GM12878 (cell line): ENCODE data around the gene KIRREL3. TPM values are rescaled to one million over a fixed set of nuclear protein-coding genes. Genes with fewer than 3 reads are reported as not detected.

Source experiments
- ATAC-seq: fragments of 200-7000 bp; cut with Tn5 transposase; 3 replicates; pipeline ENCODE4 v1.9.1; 2020; ENCODE audit warnings: mild to moderate bottlenecking, moderate library complexity
- BruUV-seq: library from RNA; stranded (reverse); fragments of 400-500 nt; replicated peaks from 2 replicates; lab custom pipeline; 2021; lab: Mats Ljungman, UMichigan
- CTCF ChIA-PET: fragments of 300-600 bp; sonication (Branson Sonifier 250); formaldehyde crosslinking; extraction: SDS; loops from one replicate; lab custom pipeline; 2021; ENCODE audit warnings: inconsistent platforms; lab: Yijun Ruan, JAX
- POLR2A ChIA-PET: fragments of 350-600 bp; formaldehyde crosslinking; extraction: SDS; loops from one replicate; lab custom pipeline; 2021; ENCODE audit warnings: inconsistent platforms; lab: Charles Lee
- RAD21 ChIA-PET: fragments of 300-600 bp; sonication (Branson Sonifier 250); formaldehyde crosslinking; loops from one replicate; lab custom pipeline; 2023; ENCODE audit warnings: antibody characterized with exemption; ENCODE audit not compliant: unreplicated experiment; lab: Charles Lee
- SMC1A ChIA-PET: fragments of 300-600 bp; sonication (Branson Sonifier 250); formaldehyde crosslinking; loops from one replicate; lab custom pipeline; 2023; ENCODE audit not compliant: unreplicated experiment, uncharacterized antibody; lab: Charles Lee
- DNase-seq: peaks from one replicate; pipeline ENCODE4 v3.0.0-alpha.2; 2011; ENCODE audit warnings: low read depth, low spot score
- FAIRE-seq: peaks from 3 replicates; lab custom pipeline; 2011; peaks lifted over from hg19 to GRCh38; lab: Jason Lieb, UNC
- H2AFZ ChIP-seq: 2 replicates; pipeline ENCODE4 v1.6.0; 2011; ENCODE audit warnings: low read depth, low read length, control low read depth; ENCODE audit not compliant: control insufficient read depth
- H3K27ac ChIP-seq: 2 replicates; pipeline ENCODE4 v1.5.1; 2011; ENCODE audit warnings: control low read depth; ENCODE audit not compliant: control insufficient read depth, insufficient read depth
- H3K27me3 ChIP-seq, 2 experiments: replicated peaks in 1 of 2; 2 replicates each; pipeline versions ENCODE4 v1.6.0 to v1.6.1; 2011; ENCODE audit warnings: low read length in 1 of 2; ENCODE audit not compliant: control insufficient read depth in 2 of 2, insufficient read depth in 2 of 2
- H3K36me3 ChIP-seq, 2 experiments: 2 replicates each; pipeline ENCODE4 v1.5.1; 2011; ENCODE audit warnings: low read length in 1 of 2; ENCODE audit not compliant: control insufficient read depth in 2 of 2, insufficient read depth in 2 of 2
- H3K4me1 ChIP-seq: 2 replicates; pipeline ENCODE4 v1.6.1; 2011; ENCODE audit warnings: mild to moderate bottlenecking, low read length, moderate library complexity, mixed read lengths; ENCODE audit not compliant: control insufficient read depth, insufficient read depth
- H3K4me2 ChIP-seq: 2 replicates; pipeline ENCODE4 v1.6.0; 2011; ENCODE audit warnings: control low read depth; ENCODE audit not compliant: control insufficient read depth, insufficient read depth
- H3K4me3 ChIP-seq: fragments of 200-600 bp; sonication (generic); 2 replicates; pipeline ENCODE4 v1.5.1; 2016
- H3K79me2 ChIP-seq: 2 replicates; pipeline ENCODE4 v1.6.0; 2011; ENCODE audit warnings: low read length; ENCODE audit not compliant: control insufficient read depth, insufficient read depth
- H3K9ac ChIP-seq: 2 replicates; pipeline ENCODE4 v1.8.0; 2011; ENCODE audit warnings: low read length, control low read depth, mixed read lengths; ENCODE audit not compliant: control insufficient read depth, insufficient read depth
- H3K9me3 ChIP-seq: replicated peaks from 3 replicates; pipeline ENCODE4 v1.5.1; 2011; ENCODE audit warnings: mild to moderate bottlenecking, low read length; ENCODE audit not compliant: control insufficient read depth, insufficient read depth
- H4K20me1 ChIP-seq: 2 replicates; pipeline ENCODE4 v1.6.0; 2011; ENCODE audit not compliant: control insufficient read depth, insufficient read depth
- EZH2 ChIP-seq: IDR thresholded peaks from 2 replicates; pipeline ENCODE4 v1.6.1; 2012; ENCODE audit warnings: low read depth, mild to moderate bottlenecking, control low read depth, inconsistent platforms, low read length, borderline replicate concordance; ENCODE audit not compliant: control insufficient read depth
- IRF4 ChIP-seq: IDR thresholded peaks from 2 replicates; pipeline ENCODE4 v1.6.1; 2011; ENCODE audit warnings: low read depth, low read length
- MXI1 ChIP-seq: fragments of 150-350 bp; IDR thresholded peaks from 2 replicates; pipeline ENCODE4 v1.6.1; 2011; ENCODE audit warnings: low read depth, mild to moderate bottlenecking, inconsistent platforms, low read length, improper control_type of control experiment
- NFYA ChIP-seq: IDR thresholded peaks from 2 replicates; pipeline ENCODE4 v1.6.1; 2011; ENCODE audit warnings: low read depth, mild to moderate bottlenecking, low read length, improper control_type of control experiment, borderline replicate concordance
- RAD21 ChIP-seq: IDR thresholded peaks from 2 replicates; pipeline ENCODE4 v1.6.1; 2011; ENCODE audit warnings: mild to moderate bottlenecking, low read depth, low read length, moderate library complexity; ENCODE audit not compliant: insufficient read depth
- SUZ12 ChIP-seq: fragments of 200-600 bp; sonication (generic); IDR thresholded peaks from one replicate; pipeline ENCODE4 v1.6.1; 2018; ENCODE audit warnings: antibody characterized with exemption, mild to moderate bottlenecking; ENCODE audit not compliant: unreplicated experiment
- TAF1 ChIP-seq: IDR thresholded peaks from 2 replicates; pipeline ENCODE4 v1.6.1; 2011; ENCODE audit warnings: mild to moderate bottlenecking, low read depth, low read length, borderline replicate concordance
- ZNF384 ChIP-seq: IDR thresholded peaks from 2 replicates; pipeline ENCODE4 v1.6.1; 2012; ENCODE audit warnings: low read depth, mild to moderate bottlenecking, low read length, improper control_type of control experiment, borderline replicate concordance
- ZNF622 ChIP-seq: fragments of 450-650 bp; IDR thresholded peaks from 2 replicates; pipeline ENCODE4 v1.6.1; 2017; ENCODE audit warnings: mild to moderate bottlenecking, inconsistent platforms
- WGBS: methylation state at CpG from one replicate; pipeline ENCODE4 v1.1.6; 2016; ENCODE audit warnings: low lambda C conversion rate; ENCODE audit not compliant: insufficient replicate concordance, insufficient coverage; ENCODE audit errors: missing lambda C conversion rate; 5-methylcytosine and 5-hydroxymethylcytosine counted together
- in situ Hi-C: fragments of 300-500 bp; cut with MboI; formaldehyde crosslinking; loops from 9 replicates; pipeline ENCODE4 v1.14.3; 2018; ENCODE audit warnings: mixed read lengths
- intact Hi-C: fragments of 100-400 bp; cut with micrococcal nuclease; formaldehyde crosslinking; loops from one replicate; pipeline ENCODE4 v1.14.2; 2022; ENCODE audit not compliant: unreplicated experiment
- polyA plus RNA-seq, 11 experiments: library from polyadenylated mRNA; depleted of rRNA in 4 of 11; unstranded in 6 of 11; stranded (reverse) in 5 of 11; fragments of >200 nt; fragmentation: Nextera tagmentation in 4 of 11; fragmentation: Illumina TruSeq in 1 of 11; extraction: Ambion mirVana in 4 of 11; extraction: Trizol in 1 of 11; gene quantifications; 1 replicate in 1 of 11; 2 replicates in 10 of 11; pipeline versions ENCODE4 v1.2.1 to v1.2.3, GENCODE V29; 2011 to 2016; ENCODE audit warnings: inconsistent platforms in 2 of 11, missing spikeins in 2 of 11, low read depth in 1 of 11
- total RNA-seq, 4 experiments: library from RNA; depleted of rRNA in 3 of 4; stranded (reverse); fragments of >200 nt in 3 of 4; fragmentation: Illumina TruSeq in 1 of 4; extraction: Trizol in 1 of 4; gene quantifications; 2 replicates each; pipeline versions ENCODE4 v1.2.1 to v1.2.3, GENCODE V29; 2013 to 2021
- TF ChIP-seq, protein P1 (sequence below): IDR thresholded peaks from 2 replicates; pipeline ENCODE4 v1.6.1; 2011; ENCODE audit warnings: mild to moderate bottlenecking, low read depth, low read length, moderate library complexity; ENCODE audit not compliant: insufficient replicate concordance
- TF ChIP-seq, protein P2 (sequence below): fragments of 450-650 bp; IDR thresholded peaks from 2 replicates; pipeline ENCODE4 v1.6.1; 2016; ENCODE audit warnings: mild to moderate bottlenecking, moderate library complexity, borderline replicate concordance

The KIRREL3 gene
- total and polyA plus RNA-seq, 10 of the 15 experiments (the other 5 are each of a cell fraction or from before 2014, with no cell fraction given) = under 0.01 TPM; not detected in 9

DNA sequence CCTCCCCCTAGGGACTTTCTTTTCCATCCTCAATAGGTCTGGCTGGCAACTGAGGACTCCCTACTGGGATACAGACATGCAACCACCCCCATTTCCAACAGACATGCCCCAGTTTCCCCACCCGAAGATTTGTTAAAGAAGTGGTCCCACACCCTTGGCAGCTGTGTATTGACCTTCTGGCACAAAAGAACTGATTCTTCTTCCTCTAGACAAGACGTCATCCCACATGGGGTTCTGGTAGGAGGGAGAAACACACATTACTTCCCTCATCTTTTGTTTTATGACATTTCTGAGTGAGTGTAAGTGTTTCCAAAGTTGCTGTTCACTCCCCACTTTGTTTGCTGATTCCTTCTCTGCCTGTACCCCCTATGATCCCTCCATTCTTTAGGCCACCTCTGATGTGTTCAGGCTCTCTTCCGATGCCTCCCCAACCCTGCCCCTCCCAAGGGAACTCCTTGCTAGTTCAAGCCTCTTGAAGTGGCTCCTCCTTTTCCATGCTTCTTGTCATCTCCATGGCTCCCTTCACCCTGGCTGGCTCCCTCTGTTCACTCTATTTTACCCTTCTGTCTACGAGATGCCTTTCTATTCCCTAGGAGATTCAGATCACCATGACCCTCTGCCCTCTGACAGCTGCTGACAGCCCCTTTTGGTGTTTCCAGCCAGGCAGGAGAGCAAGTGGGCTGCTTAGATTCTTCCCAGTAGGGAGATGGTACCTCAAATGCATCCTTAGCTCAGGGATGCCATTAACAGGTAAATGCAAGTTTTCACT lies 4.3 kb downstream of the KIRREL3 start:
- Histone ChIP-seq H3K27ac (no peak overlapping the region), H2AFZ (no peak overlapping the region), H3K9me3 (no peaks in the 10 kb centered on the region), H3K79me2 (no peaks in the 10 kb centered on the region), H3K4me3 (no peak overlapping the region), H4K20me1 (no peaks in the 10 kb centered on the region), H3K4me2 (no peak overlapping the region), H3K36me3 (no peaks in the 10 kb centered on the region), H3K27me3 (peaks cover 12 to 18% of the 10 kb centered on the region in 2 experiments), H3K4me1 (no peaks in the 10 kb centered on the region), H3K9ac (no peak overlapping the region)
- FAIRE-seq (no peak), DNase-seq (no peak), ATAC-seq (no peak)
- intact Hi-C loops (no loop called here), in situ Hi-C loops (no loop called here)
- 10% methylated on average over 4 of the region's 4 CpGs for WGBS
- ChIA-PET SMC1A (no interaction called here), CTCF (no interaction called here), RAD21 (no interaction called here), POLR2A (no interaction called here)
- no TSS peak for BruUV-seq
- TF ChIP-seq SUZ12 (no peak), ZNF384 (no peak), MXI1 (no peak)
- TF ChIP-seq, protein P1, sequence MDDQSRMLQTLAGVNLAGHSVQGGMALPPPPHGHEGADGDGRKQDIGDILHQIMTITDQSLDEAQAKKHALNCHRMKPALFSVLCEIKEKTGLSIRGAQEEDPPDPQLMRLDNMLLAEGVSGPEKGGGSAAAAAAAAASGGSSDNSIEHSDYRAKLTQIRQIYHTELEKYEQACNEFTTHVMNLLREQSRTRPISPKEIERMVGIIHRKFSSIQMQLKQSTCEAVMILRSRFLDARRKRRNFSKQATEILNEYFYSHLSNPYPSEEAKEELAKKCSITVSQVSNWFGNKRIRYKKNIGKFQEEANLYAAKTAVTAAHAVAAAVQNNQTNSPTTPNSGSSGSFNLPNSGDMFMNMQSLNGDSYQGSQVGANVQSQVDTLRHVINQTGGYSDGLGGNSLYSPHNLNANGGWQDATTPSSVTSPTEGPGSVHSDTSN = no peak

DNA sequence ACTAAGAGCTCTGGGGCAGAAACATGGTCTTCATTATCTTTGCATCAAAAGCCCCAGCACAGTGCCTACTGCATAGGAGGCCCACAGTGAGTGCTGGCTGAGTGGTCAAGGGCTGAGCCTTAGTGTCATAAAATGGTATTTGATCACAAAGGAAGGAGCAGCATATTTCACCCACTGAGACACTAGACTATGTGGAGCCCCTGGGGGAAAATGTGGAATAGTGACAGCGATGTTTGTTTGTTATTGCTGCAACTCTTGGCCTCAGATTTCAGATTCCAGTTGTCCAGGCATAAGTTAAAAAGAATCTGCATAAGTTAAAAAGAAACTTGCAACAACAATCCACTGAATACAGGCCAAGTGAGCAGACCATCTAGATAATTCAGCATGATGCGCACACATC lies 7.0 kb downstream of the KIRREL3 start:
- H3K27me3 ChIP-seq = peaks cover 4 to 6% of the 10 kb centered on the region in 2 experiments
- BruUV-seq = no TSS peak
- no peaks in the 10 kb centered on the region for H3K36me3 ChIP-seq
- H3K4me2 ChIP-seq = no peak overlapping the region
- H3K4me3 ChIP-seq = no peak overlapping the region
- intact Hi-C loops (loop anchor here (5.0 kb wide), 1 partner anchor 116 kb away; no protein-coding TSS in a partner anchor), in situ Hi-C loops (loop anchor here (5.0 kb wide), 1 partner anchor 276 kb away; no protein-coding TSS in a partner anchor)
- H2AFZ ChIP-seq = no peak overlapping the region
- FAIRE-seq (no peak), DNase-seq (no peak), ATAC-seq (no peak)
- SMC1A ChIA-PET = no interaction called here
- RAD21 ChIA-PET = no interaction called here
- no peaks in the 10 kb centered on the region for H3K79me2 ChIP-seq
- H3K9ac ChIP-seq = no peak overlapping the region
- POLR2A ChIA-PET = no interaction called here
- H3K9me3 ChIP-seq = no peaks in the 10 kb centered on the region
- WGBS = 33% methylated on average over 2 of the region's 2 CpGs
- H4K20me1 ChIP-seq = no peaks in the 10 kb centered on the region
- CTCF ChIA-PET = interaction anchor here (1.1 to 1.3 kb wide), 3 partner anchors 513 to 554 kb away, joined by 3 to 5 read pairs (median 3); no protein-coding TSS in a partner anchor
- H3K27ac ChIP-seq = no peak overlapping the region
- H3K4me1 ChIP-seq = no peaks in the 10 kb centered on the region
- no peak for TF ChIP-seq IRF4
- no peak for TF ChIP-seq TAF1
- no peak for TF ChIP-seq RAD21
- no peak for TF ChIP-seq ZNF622
- no peak for TF ChIP-seq EZH2
- no peak for TF ChIP-seq NFYA
- TF ChIP-seq, protein P2, sequence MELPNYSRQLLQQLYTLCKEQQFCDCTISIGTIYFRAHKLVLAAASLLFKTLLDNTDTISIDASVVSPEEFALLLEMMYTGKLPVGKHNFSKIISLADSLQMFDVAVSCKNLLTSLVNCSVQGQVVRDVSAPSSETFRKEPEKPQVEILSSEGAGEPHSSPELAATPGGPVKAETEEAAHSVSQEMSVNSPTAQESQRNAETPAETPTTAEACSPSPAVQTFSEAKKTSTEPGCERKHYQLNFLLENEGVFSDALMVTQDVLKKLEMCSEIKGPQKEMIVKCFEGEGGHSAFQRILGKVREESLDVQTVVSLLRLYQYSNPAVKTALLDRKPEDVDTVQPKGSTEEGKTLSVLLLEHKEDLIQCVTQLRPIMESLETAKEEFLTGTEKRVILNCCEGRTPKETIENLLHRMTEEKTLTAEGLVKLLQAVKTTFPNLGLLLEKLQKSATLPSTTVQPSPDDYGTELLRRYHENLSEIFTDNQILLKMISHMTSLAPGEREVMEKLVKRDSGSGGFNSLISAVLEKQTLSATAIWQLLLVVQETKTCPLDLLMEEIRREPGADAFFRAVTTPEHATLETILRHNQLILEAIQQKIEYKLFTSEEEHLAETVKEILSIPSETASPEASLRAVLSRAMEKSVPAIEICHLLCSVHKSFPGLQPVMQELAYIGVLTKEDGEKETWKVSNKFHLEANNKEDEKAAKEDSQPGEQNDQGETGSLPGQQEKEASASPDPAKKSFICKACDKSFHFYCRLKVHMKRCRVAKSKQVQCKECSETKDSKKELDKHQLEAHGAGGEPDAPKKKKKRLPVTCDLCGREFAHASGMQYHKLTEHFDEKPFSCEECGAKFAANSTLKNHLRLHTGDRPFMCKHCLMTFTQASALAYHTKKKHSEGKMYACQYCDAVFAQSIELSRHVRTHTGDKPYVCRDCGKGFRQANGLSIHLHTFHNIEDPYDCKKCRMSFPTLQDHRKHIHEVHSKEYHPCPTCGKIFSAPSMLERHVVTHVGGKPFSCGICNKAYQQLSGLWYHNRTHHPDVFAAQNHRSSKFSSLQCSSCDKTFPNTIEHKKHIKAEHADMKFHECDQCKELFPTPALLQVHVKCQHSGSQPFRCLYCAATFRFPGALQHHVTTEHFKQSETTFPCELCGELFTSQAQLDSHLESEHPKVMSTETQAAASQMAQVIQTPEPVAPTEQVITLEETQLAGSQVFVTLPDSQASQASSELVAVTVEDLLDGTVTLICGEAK = no peak
